Pancreas (tissue), 10 donors: ENCODE data around the gene PCSK6. TPM values are rescaled to one million over a fixed set of nuclear protein-coding genes. Genes with fewer than 3 reads are reported as not detected.

ENCODE experiments used
- ATAC-seq, 4 donors: fragments of 200-7000 bp; cut with Tn5 transposase; one replicate each; pipeline versions ENCODE4 v1.8.0 to v1.9.1; 2020; ENCODE audit warnings: mild to moderate bottlenecking in 4 of 4, moderate library complexity in 4 of 4
- DNase-seq, 6 donors: peaks; one replicate each; pipeline ENCODE4 v3.0.0-alpha.2; 2020
- FAIRE-seq: peaks from 2 replicates; lab custom pipeline; 2012; peaks lifted over from hg19 to GRCh38; lab: Jason Lieb, UNC
- H3K27ac ChIP-seq, 4 donors: fragments of 200-600 bp; sonication (generic); 1 replicate in 3 of 4; 2 replicates in 1 of 4; pipeline versions ENCODE4 v1.5.0 to v1.8.0; 2020
- H3K27me3 ChIP-seq, 4 donors: fragments of 200-600 bp; one replicate each; pipeline ENCODE4 v1.8.0; 2021
- H3K36me3 ChIP-seq, 3 donors: fragments of 200-600 bp; sonication (generic) in 1 of 3; one replicate each; pipeline versions ENCODE4 v1.5.0 to v1.8.0; 2020 to 2021
- H3K4me1 ChIP-seq, 3 donors: fragments of 200-600 bp; one replicate each; pipeline ENCODE4 v1.8.0; 2021
- H3K4me3 ChIP-seq, 4 donors: fragments of 200-600 bp; sonication (generic) in 2 of 4; one replicate each; pipeline versions ENCODE4 v1.5.0 to v1.8.0; 2020 to 2021
- H3K9me3 ChIP-seq, 4 donors: fragments of 200-600 bp; one replicate each; pipeline ENCODE4 v1.8.0; 2021
- CTCF ChIP-seq, 4 donors: fragments of 200-600 bp; sonication (generic) in 3 of 4; IDR thresholded peaks; one replicate each; pipeline versions ENCODE4 v1.5.0 to v1.8.0; 2021; ENCODE audit warnings: antibody characterized with exemption in 4 of 4
- WGBS, 2 donors: extraction: QIAGEN DNeasy Blood & Tissue Kit; methylation state at CpG; one replicate each; pipeline ENCODE4 v1.1.7; 2013; 5-methylcytosine and 5-hydroxymethylcytosine counted together
- intact Hi-C, 3 donors: fragments of 100-400 bp; cut with DNase I; formaldehyde crosslinking; loops; one replicate each; pipeline versions ENCODE4 v1.11.1 to v1.14.2; 2022
- polyA plus RNA-seq, 2 donors: library from polyadenylated mRNA; stranded (reverse); fragments of 200-250 nt; gene quantifications; one replicate each; pipeline ENCODE4 v1.2.3, GENCODE V29; 2013
- total RNA-seq, 6 donors: library from RNA; stranded (reverse); fragmentation: NEBNext Ultra II Directional in 4 of 6; extraction: Animal tissue kit (Norgen Biotek cat#: 25700) in 4 of 6; gene quantifications; one replicate each; pipeline versions ENCODE4 v1.2.1 to v1.2.4, GENCODE V29; 2021 to 2023
- donor health status: healthy with polysubstance abuse.
- donor health status: DM: no; HTN: no; CAD: no; lungs with moderate emphysema.
- donor health status: DM: no; HTN: no; CAD: no.
- donor health status: control.
- donor health status: control.
- donor health status: Bipolar disorder and iron deficiency.
- donor health status: DM: yes; HTN: yes; CAD: no.
- donor health status: DM: no; HTN: no; CAD: no.
- donor health status: DM: no; HTN: no; CAD: no.
- donor health status: DM: yes; HTN: yes; CAD: no.

Gene PCSK6
- total and polyA plus RNA-seq, 8 donors = 0.87 to 4.5 (median 3.0) TPM

GRCh38 chr15:101533371-101534140 lies 44.0 kb upstream of the PCSK6 start:
- H3K36me3 ChIP-seq = no peaks in the 10 kb centered on the region
- no peaks in the 10 kb centered on the region for H3K9me3 ChIP-seq
- TF ChIP-seq CTCF (IDR thresholded peaks at IDR 0.05) = no peak
- ATAC-seq (no peak), DNase-seq (no peak), FAIRE-seq (no peak)
- no peak overlapping the region for H3K4me3 ChIP-seq
- no peaks in the 10 kb centered on the region for H3K27me3 ChIP-seq
- no peak overlapping the region for H3K27ac ChIP-seq
- H3K4me1 ChIP-seq = peaks cover 0 to 8% (median 4%) of the 10 kb centered on the region in 3 donors
- intact Hi-C loops = no loop called here
- 80% methylated on average over 13 of the region's 13 CpGs for WGBS, 2 donors

- DNase-seq (no peak), FAIRE-seq (no peak), ATAC-seq (no peak)
- intact Hi-C loops = no loop called here
- Histone ChIP-seq H3K4me3 (no peak overlapping the region), H3K4me1 (peaks cover 3 to 12% (median 9%) of the 10 kb centered on the region in 3 donors), H3K9me3 (no peaks in the 10 kb centered on the region), H3K27me3 (no peaks in the 10 kb centered on the region), H3K27ac (no peak overlapping the region), H3K36me3 (no peaks in the 10 kb centered on the region)
- no peak for TF ChIP-seq CTCF (IDR thresholded peaks at IDR 0.05)
- 86 to 87% methylated on average over 6 of the region's 6 CpGs for WGBS, 2 donors
These were observed 43.4 kb upstream of the PCSK6 start for GRCh38 chr15:101532865-101533264.

GRCh38 chr15:101531170-101531569 lies 41.7 kb upstream of the PCSK6 start:
- no peak for TF ChIP-seq CTCF (IDR thresholded peaks at IDR 0.05)
- intact Hi-C loops = no loop called here
- Histone ChIP-seq H3K36me3 (no peaks in the 10 kb centered on the region), H3K9me3 (no peaks in the 10 kb centered on the region), H3K27me3 (no peaks in the 10 kb centered on the region), H3K4me1 (peaks cover 10 to 22% (median 19%) of the 10 kb centered on the region in 3 donors), H3K27ac (no peak overlapping the region), H3K4me3 (no peak overlapping the region)
- ATAC-seq (no peak), FAIRE-seq (no peak), DNase-seq (no peak)
- WGBS, 2 donors = 85 to 89% methylated on average over 12 to 13 of the region's 13 CpGs

GRCh38 chr15:101530224-101530958 lies 40.9 kb upstream of the PCSK6 start:
- no peaks in the 10 kb centered on the region for H3K27me3 ChIP-seq
- intact Hi-C loops = no loop called here
- FAIRE-seq (no peak), DNase-seq (no peak), ATAC-seq (no peak)
- 91 to 94% methylated on average over 17 of the region's 17 CpGs for WGBS, 2 donors
- no peak overlapping the region for H3K4me3 ChIP-seq
- TF ChIP-seq CTCF (IDR thresholded peaks at IDR 0.05) = no peak
- H3K36me3 ChIP-seq = no peaks in the 10 kb centered on the region
- no peaks in the 10 kb centered on the region for H3K9me3 ChIP-seq
- H3K4me1 ChIP-seq = peaks cover 10 to 22% (median 19%) of the 10 kb centered on the region in 3 donors
- H3K27ac ChIP-seq = no peak overlapping the region
